Renal pelvis (tissue), 12 donors: ENCODE measurements around the gene LCE6A. TPM values are rescaled to one million over a fixed set of nuclear protein-coding genes. Genes with fewer than 3 reads are reported as not detected.

Experiments used
- DNase-seq: peaks from one replicate; pipeline ENCODE4 v3.0.0-alpha.2; 2013
- long read RNA-seq, 16 experiments: transcript quantifications; one replicate each; lab custom pipeline, GENCODE V29; 2026
- polyA plus RNA-seq, 3 donors: library from polyadenylated mRNA; unstranded; fragments of 120-200 nt; gene quantifications; one replicate each; pipeline ENCODE4 v1.2.1, GENCODE V29; 2013; ENCODE audit not compliant: insufficient read length in 3 of 3

Gene LCE6A, protein sequence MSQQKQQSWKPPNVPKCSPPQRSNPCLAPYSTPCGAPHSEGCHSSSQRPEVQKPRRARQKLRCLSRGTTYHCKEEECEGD
- not detected for polyA plus RNA-seq
- long read RNA-seq, donor 1 = 0 reads
- long read RNA-seq, donor 2 = 0 reads
- long read RNA-seq, donor 3 = 0 reads
- long read RNA-seq, donor 4 = 0 reads
- long read RNA-seq, donor 5 = 0 reads
- long read RNA-seq, donor 6 = 0 reads
- long read RNA-seq, donor 7 = 0 reads
- long read RNA-seq, donor 8 = 0 reads
- long read RNA-seq, donor 9 = 0 reads
- long read RNA-seq, donor 10 = 0 reads
- long read RNA-seq, donor 11 = 0 reads
- long read RNA-seq, donor 12 = 0 reads
- long read RNA-seq, donor 13 = 0 reads
- long read RNA-seq, donor 14 = 0 reads
- long read RNA-seq, donor 15 = 0 reads
- long read RNA-seq, donor 16 = 0 reads

DNA sequence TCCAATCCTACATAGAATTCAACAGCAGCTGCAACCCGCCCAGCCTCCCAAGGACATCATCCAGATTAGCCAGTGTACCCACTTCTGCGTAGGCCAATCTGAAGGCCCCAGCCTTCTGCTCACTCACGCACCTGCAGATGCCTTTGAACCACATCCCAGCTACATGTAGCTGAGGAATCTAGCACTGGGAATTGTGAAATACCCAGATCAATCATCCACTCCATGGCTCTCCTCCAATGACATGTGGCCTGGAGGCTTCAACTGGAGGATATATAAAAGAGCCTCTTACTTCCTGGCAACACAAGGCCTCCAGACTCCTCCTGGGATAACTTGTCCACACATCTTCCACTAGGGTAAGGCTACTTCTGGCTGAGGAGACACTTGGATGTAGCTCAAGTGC is at the start of gene LCE6A:
TSS of gene LCE6A (plus strand) at position 301 of the 400 bp plus-strand sequence. CDS start 665 bp downstream, outside the sequence.
- DNase-seq = no peak

DNA sequence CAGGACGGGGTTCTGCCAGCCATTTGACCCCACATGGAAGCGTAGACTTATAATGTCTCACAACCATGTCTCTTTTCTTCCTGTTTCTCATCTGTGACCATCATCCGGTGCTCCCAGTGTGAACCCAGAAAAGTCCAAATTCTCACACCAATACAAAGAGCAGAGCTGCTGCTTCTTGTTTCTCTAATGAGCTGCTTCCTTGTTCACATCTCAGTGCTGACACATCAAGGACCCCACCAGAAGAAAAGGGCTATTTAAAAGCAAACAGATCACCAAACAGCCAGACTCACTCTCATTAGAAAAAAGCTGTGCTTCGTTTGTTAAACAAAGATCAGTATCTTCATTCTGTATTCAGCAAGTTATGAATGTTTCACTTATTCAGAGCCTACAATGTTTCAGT is 47.0 kb upstream of the LCE6A start:
- DNase-seq = no peak

DNA sequence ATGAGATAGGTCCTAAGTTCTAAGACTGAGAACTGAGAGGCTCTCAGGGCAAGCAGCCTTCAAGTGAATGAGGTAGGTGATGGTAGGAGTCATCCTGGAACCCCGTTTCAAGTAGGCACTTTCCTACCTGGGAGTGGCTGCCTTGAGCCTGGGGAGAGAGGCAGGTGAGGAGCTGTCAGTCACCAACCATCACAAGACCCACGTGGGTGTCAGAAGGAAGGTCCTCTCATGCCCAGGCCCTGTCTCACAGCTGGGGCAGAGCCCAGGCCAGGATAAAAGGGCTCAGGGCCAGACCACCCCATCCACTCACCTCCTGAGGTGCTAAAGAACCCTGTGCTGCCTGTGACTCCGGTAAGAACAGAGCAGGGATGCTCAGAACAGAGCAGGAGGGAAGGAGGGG is 46.2 kb upstream of the LCE6A start, which contains the start of gene LCE1D:
TSS of gene LCE1D (plus strand) at position 301 of the 400 bp plus-strand sequence. CDS start 1,074 bp downstream, outside the sequence.
- DNase-seq = no peak

GRCh38 chr1:152801333-152801732 is 41.3 kb upstream of the LCE6A start:
- no peak for DNase-seq

- DNase-seq = no peak
These were observed 36.1 kb upstream of the LCE6A start, which contains the start of gene LCE1C for GRCh38 chr1:152806576-152806975. Gene LCE1C (minus strand): TSS chr1:152806651. CDS start chr1:152805478, 1,173 bp downstream.

DNA sequence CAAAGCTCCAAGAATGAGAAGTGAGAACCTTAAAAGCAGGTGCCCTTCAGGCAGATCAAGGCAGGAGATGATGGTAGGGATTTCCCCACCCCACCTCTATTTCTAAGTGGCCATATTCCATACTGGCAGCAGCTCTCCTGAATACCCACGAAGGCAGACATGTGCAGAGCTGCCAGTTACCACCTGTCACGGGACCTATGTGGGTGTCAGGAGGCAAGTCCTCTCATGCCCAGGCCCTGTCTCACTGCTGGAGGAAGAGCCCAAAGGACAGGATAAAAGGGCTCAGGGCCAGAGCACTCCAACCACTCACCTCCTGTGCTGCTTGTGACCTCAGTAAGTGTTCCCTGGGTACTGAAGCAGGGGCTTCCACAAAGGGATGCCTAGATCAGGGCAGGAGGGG is 31.6 kb upstream of the LCE6A start:
- DNase-seq = no peak

DNA sequence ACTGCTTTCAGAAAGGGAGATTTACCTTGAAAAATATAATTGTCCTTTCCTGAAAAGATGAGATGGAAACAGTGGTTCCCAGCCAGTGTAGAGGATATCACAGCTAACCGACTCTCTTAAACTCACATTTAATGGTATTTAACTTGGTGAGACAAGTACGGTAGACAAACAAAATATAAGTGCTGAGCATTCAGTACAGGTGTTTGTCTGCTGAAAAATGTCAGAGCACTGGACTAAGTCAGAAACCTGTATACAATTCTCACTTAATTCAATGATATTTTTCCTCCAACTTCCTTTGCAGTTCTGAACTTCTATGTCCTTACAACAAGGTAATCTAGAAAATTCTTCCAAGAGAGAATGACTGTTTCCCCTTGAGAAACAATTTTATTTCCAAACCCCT is 31.0 kb upstream of the LCE6A start, which contains the start of gene LCE1B:
TSS of gene LCE1B (plus strand) at position 301 of the 400 bp plus-strand sequence. CDS start 476 bp downstream, outside the sequence.
- DNase-seq = no peak

GRCh38 chr1:152817309-152817708 is 25.3 kb upstream of the LCE6A start:
- no peak for DNase-seq

GRCh38 chr1:152823294-152823693 is 19.4 kb upstream of the LCE6A start:
- DNase-seq = no peak

DNA sequence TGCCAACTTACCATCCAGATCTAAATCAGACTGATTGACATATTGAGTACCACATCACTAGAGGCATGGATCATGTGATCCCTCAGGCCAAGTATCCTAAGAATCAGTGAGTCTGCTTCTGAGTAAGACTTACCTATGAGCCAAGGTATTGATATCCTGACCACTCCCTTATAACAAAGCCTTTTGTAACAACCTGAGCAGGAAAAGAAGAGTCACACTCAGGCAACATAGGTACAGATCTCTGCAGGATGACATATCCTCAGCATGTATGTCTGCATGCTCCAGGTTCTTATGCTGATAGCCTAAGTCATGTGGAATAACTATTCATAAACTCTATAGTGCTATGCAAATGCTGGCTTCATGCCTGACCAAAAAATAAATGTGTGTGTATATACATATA is 17.7 kb upstream of the LCE6A start:
- no peak for DNase-seq

- no peak for DNase-seq
These were observed 15.5 kb upstream of the LCE6A start, which contains the start of gene LCE1A for GRCh38 chr1:152827173-152827572. Gene LCE1A (plus strand): TSS chr1:152827473. CDS start chr1:152827473, 0 bp downstream.

- no peak for DNase-seq
These were observed 5.8 kb upstream of the LCE6A start for GRCh38 chr1:152836870-152837269.

GRCh38 chr1:152855661-152856060 is 13.0 kb downstream of the LCE6A start:
- no peak for DNase-seq

DNA sequence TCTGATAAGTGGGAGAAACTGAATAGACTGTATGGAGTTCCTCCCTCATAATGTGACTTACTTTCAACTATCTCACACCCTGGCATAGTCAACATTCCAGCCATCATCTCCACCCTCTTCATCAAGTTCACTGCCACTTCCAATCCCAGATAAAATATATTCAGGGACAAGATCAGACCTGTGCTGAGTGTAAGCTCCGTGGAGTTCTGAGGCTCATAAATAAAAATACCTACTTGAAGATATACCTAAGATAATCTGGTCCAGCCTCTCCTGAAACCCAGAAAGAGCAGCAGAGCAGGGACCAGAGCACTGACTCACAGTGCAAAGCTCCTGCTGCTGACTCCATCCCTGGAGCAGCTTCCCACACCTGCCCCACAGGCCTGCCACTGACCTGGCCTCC is 15.4 kb downstream of the LCE6A start:
- no peak for DNase-seq

DNA sequence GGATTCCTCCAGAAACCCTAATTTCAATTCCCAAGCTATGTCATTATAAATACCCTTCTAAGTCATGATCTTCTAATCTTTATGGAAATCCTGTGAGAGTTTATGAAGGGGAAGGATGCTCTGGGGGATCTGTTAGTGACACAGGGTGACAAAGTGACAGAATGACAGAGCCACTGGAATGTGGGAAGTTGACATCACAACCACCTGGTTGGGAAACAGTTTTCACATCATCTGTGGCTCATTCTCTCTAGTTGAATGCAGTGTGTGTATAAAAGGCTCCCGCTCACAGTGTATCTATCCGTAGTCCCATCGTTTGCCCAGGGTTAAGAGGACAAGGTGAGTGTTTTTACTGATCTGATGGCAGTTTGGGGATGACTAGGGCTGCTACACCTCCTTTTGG is 17.0 kb downstream of the LCE6A start, which contains the start of gene LCE7A:
TSS of gene LCE7A (plus strand) at position 301 of the 400 bp plus-strand sequence. CDS start 702 bp downstream, outside the sequence.
- DNase-seq = no peak

GRCh38 chr1:152860129-152860528 is 17.5 kb downstream of the LCE6A start:
- DNase-seq = no peak

DNA sequence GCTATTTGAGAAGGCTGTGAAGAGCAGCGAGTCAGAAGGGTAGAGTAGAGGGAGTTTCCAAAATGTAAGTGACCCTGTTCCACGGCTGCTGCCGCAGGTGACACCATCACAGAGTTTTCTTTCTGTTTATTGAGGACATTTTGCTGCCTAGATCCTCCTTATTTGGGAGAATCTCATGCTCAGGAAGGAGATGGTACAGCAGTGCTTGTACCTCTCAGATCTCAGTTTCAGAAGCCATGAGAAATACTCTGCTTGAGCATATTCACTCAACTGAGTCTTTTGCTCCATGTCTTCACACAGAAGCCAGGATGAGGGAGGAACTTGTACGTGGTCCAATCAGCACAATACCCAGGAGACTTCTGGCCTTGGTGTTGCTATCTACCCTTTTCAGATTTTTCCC is 18.7 kb downstream of the LCE6A start:
- no peak for DNase-seq

DNA sequence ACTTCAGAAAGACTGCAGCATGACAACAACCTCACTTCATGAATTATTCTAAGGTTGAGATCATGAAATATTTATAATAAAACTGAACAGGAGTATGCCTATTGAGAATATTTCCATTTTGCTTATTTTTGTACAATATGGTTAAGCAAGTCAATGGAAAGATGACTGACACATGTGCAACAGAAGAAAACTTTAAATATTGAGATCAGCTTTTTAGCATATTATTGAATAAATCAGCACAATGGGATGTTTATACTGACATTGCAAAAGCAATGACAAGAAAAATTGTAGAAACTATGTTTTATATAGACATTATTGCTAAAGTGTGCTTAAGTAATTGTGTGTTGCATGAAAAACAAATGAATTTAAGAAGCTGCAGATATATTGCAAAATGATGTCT is 21.8 kb downstream of the LCE6A start:
- no peak for DNase-seq

- no peak for DNase-seq
These were observed 23.7 kb downstream of the LCE6A start for GRCh38 chr1:152866321-152866720.

DNA sequence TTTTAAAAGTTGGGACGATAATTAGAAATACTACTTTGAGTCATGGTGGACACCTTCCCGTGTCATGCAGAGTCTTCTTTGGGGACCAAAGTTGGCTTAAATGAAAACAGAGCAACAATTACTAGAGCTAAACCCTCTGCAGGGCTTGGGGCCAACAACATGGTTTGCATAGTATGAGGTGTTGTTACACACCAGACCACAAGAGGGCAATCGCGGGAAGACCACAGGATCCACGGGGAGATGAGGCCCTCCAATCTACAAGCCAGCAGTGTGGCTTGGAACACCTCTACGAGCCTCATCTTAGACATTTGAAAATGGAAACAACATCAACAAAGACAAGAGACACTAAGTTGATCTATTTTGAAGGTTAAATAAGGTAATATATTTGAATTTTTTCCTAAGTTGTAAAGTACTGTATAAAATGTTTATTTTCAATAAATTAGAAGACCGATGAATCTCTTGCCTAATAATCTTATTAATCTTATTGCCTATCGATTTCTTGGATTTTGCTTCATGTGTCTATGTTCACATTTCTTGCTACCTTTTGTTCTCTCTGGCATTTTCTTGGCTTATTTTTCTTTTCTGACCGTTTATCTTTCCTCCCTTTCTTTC is 27.3 kb downstream of the LCE6A start:
- DNase-seq = peak; percentile 55

- DNase-seq = peak; percentile 4
These were observed 28.4 kb downstream of the LCE6A start for GRCh38 chr1:152870831-152871730.

- no peak for DNase-seq
These were observed 29.1 kb downstream of the LCE6A start for GRCh38 chr1:152871731-152872126.
